Measurements from ENCODE around the gene FOS. TPM values are rescaled to one million over a fixed set of nuclear protein-coding genes. Genes with fewer than 3 reads are reported as not detected.

The FOS gene
- total and polyA plus RNA-seq, 2 of the 13 experiments (the other 11 are each of a cell fraction or from before 2014, with no cell fraction given): 15.9 to 24.2 TPM

DNA sequence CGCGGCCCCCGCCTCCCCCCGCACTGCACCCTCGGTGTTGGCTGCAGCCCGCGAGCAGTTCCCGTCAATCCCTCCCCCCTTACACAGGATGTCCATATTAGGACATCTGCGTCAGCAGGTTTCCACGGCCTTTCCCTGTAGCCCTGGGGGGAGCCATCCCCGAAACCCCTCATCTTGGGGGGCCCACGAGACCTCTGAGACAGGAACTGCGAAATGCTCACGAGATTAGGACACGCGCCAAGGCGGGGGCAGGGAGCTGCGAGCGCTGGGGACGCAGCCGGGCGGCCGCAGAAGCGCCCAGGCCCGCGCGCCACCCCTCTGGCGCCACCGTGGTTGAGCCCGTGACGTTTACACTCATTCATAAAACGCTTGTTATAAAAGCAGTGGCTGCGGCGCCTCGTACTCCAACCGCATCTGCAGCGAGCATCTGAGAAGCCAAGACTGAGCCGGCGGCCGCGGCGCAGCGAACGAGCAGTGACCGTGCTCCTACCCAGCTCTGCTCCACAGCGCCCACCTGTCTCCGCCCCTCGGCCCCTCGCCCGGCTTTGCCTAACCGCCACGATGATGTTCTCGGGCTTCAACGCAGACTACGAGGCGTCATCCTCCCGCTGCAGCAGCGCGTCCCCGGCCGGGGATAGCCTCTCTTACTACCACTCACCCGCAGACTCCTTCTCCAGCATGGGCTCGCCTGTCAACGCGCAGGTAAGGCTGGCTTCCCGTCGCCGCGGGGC, at the start of gene FOS (continued):
- TF ChIP-seq ZBTB8A (CRISPR knock-in tag; IDR thresholded peaks at IDR 0.05; ENCODE audit: borderline replicate concordance, low read depth) (no peak), SOX6 (IDR thresholded peaks at IDR 0.05) (no peak), SOX6 (CRISPR knock-in tag; IDR thresholded peaks at IDR 0.05) (peak; percentile 44; the same call in 1 of the 2 replicates), HNF4G (IDR thresholded peaks at IDR 0.05; ENCODE audit: borderline replicate concordance, low read depth, low read length) (no peak), HNF4G (CRISPR knock-in tag; IDR thresholded peaks at IDR 0.05; ENCODE audit: borderline replicate concordance, low read depth) (no peak), ZNF205 (CRISPR knock-in tag; IDR thresholded peaks at IDR 0.05) (no peak; the same call in 1 of the 2 replicates), IRX3 (CRISPR knock-in tag; IDR thresholded peaks at IDR 0.05; ENCODE audit: borderline replicate concordance, low read depth) (no peak), ZNF142 (CRISPR knock-in tag; IDR thresholded peaks at IDR 0.05) (peak; percentile 54; the same call in 1 of the 2 replicates), HNF1B (CRISPR knock-in tag; IDR thresholded peaks at IDR 0.05) (peak; percentile 76), CHCHD3 (CRISPR knock-in tag; IDR thresholded peaks at IDR 0.05) (0 out of 2 replicates have a peak, but pooled peaks have one; percentile 70), SRSF1 (optimal IDR thresholded peaks at IDR 0.05; ENCODE audit: low read depth, low read length) (no peak), ZSCAN20 (CRISPR knock-in tag; IDR thresholded peaks at IDR 0.05; ENCODE audit: borderline replicate concordance) (0 out of 2 replicates have a peak, but pooled peaks have one; percentile 67), SNAPC2 (CRISPR knock-in tag; IDR thresholded peaks at IDR 0.05) (no peak), JUN (CRISPR knock-in tag; IDR thresholded peaks at IDR 0.05) (no peak), NR2F6 (IDR thresholded peaks at IDR 0.05) (no peak), NR2F6 (CRISPR knock-in tag; IDR thresholded peaks at IDR 0.05) (peak; percentile 12; the same call in 1 of the 2 replicates), HCFC1 (IDR thresholded peaks at IDR 0.05; ENCODE audit: low read depth, low read length) (peak; percentile 7; the same call in 1 of the 2 replicates), U2AF1 (optimal IDR thresholded peaks at IDR 0.05; ENCODE audit: low read depth, low read length) (peak; percentile 45), MEIS2 (CRISPR knock-in tag; IDR thresholded peaks at IDR 0.05) (peak; percentile 88)
- TF ChIP-seq, protein P1, sequence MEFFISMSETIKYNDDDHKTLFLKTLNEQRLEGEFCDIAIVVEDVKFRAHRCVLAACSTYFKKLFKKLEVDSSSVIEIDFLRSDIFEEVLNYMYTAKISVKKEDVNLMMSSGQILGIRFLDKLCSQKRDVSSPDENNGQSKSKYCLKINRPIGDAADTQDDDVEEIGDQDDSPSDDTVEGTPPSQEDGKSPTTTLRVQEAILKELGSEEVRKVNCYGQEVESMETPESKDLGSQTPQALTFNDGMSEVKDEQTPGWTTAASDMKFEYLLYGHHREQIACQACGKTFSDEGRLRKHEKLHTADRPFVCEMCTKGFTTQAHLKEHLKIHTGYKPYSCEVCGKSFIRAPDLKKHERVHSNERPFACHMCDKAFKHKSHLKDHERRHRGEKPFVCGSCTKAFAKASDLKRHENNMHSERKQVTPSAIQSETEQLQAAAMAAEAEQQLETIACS (CRISPR knock-in tag; IDR thresholded peaks at IDR 0.05): 0 out of 2 replicates have a peak, but pooled peaks have one; percentile 28
- TF ChIP-seq, protein P2, sequence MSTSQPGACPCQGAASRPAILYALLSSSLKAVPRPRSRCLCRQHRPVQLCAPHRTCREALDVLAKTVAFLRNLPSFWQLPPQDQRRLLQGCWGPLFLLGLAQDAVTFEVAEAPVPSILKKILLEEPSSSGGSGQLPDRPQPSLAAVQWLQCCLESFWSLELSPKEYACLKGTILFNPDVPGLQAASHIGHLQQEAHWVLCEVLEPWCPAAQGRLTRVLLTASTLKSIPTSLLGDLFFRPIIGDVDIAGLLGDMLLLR (CRISPR knock-in tag; IDR thresholded peaks at IDR 0.05): no peak; the same call in 1 of the 2 replicates
